RWPE2 (cell line): ENCODE measurements around the gene G6PD.

Experiments
- ATAC-seq: fragments of 200-7000 bp; cut with Tn5 transposase; 3 replicates; pipeline ENCODE4 v1.9.1; 2021; ENCODE audit warnings: low read depth
- DNase-seq: peaks from one replicate; pipeline ENCODE4 v3.0.0-alpha.2; 2020; ENCODE audit warnings: low spot score
- H3K27ac ChIP-seq: fragments of 450-650 bp; 2 replicates; pipeline ENCODE4 v1.5.1; 2017; ENCODE audit warnings: mild to moderate bottlenecking; ENCODE audit not compliant: poor library complexity, severe bottlenecking
- H3K27me3 ChIP-seq: fragments of 250-450 bp; sonication (Bioruptor Pico); 2 replicates; pipeline ENCODE4 v1.5.1; 2021; ENCODE audit warnings: mild to moderate bottlenecking, moderate library complexity; ENCODE audit not compliant: insufficient read depth, poor library complexity, severe bottlenecking
- H3K36me3 ChIP-seq: fragments of 250-450 bp; sonication (Bioruptor Pico); 2 replicates; pipeline ENCODE4 v1.5.1; 2020; ENCODE audit warnings: low read depth, mild to moderate bottlenecking, moderate library complexity
- H3K4me1 ChIP-seq: fragments of 250-450 bp; sonication (Bioruptor Pico); 2 replicates; pipeline ENCODE4 v1.5.1; 2021; ENCODE audit warnings: mild to moderate bottlenecking, moderate library complexity; ENCODE audit not compliant: insufficient read depth, poor library complexity, severe bottlenecking
- H3K4me3 ChIP-seq: fragments of 250-450 bp; sonication (Bioruptor Pico); 2 replicates; pipeline ENCODE4 v1.5.1; 2021; ENCODE audit warnings: mild to moderate bottlenecking, moderate library complexity; ENCODE audit not compliant: severe bottlenecking
- H3K9me3 ChIP-seq: fragments of 250-450 bp; sonication (Bioruptor Pico); 2 replicates; pipeline ENCODE4 v1.5.1; 2021; ENCODE audit warnings: mild to moderate bottlenecking, moderate library complexity; ENCODE audit not compliant: severe bottlenecking
- CTCF ChIP-seq: fragments of 450-650 bp; IDR thresholded peaks from one replicate; pipeline ENCODE4 v1.5.1; 2017; ENCODE audit warnings: mild to moderate bottlenecking, moderate library complexity; ENCODE audit not compliant: poor library complexity, severe bottlenecking

The G6PD gene

GRCh38 chrX:154486396-154487207 is 60.0 kb downstream of the G6PD start, which contains the start of gene UBL4A:
Gene UBL4A (minus strand): TSS chrX:154486615. CDS start chrX:154486584, 31 bp downstream.
- no peaks in the 10 kb centered on the region for H3K4me1 ChIP-seq
- H3K4me3 ChIP-seq: peak within 1 kb of the TSS; percentile 64
- H3K9me3 ChIP-seq: no peaks in the 10 kb centered on the region
- no peaks in the 10 kb centered on the region for H3K27me3 ChIP-seq
- ATAC-seq: peak; percentile 33
- TF ChIP-seq CTCF: no peak
- DNase-seq: peak; percentile 64
- peaks cover 32% of the 10 kb centered on the region for H3K36me3 ChIP-seq
- H3K27ac ChIP-seq: peak within 1 kb of the TSS; percentile 80

- TF ChIP-seq CTCF: no peak
- Histone ChIP-seq H3K27me3 (no peaks in the 10 kb centered on the region), H3K4me3 (peak overlapping the region; percentile 64), H3K36me3 (peaks cover 32% of the 10 kb centered on the region), H3K27ac (peak overlapping the region; percentile 80), H3K9me3 (no peaks in the 10 kb centered on the region), H3K4me1 (no peaks in the 10 kb centered on the region)
- DNase-seq (peak; percentile 38), ATAC-seq (no peak)
Observed at GRCh38 chrX:154486052-154486395, 60.6 kb downstream of the G6PD start.

- Histone ChIP-seq H3K9me3 (no peaks in the 10 kb centered on the region), H3K36me3 (peaks cover 32% of the 10 kb centered on the region), H3K27me3 (no peaks in the 10 kb centered on the region), H3K27ac (peak overlapping the region; percentile 80), H3K4me1 (no peaks in the 10 kb centered on the region), H3K4me3 (peak overlapping the region; percentile 64)
- DNase-seq (no peak), ATAC-seq (no peak)
- no peak for TF ChIP-seq CTCF
Observed at GRCh38 chrX:154485150-154486051, 61.2 kb downstream of the G6PD start.

- H3K27ac ChIP-seq: peak overlapping the region; percentile 80
Observed at GRCh38 chrX:154484255-154485149, 62.1 kb downstream of the G6PD start.

More at GRCh38 chrX:154484255-154485149, 62.1 kb downstream of the G6PD start:
- Histone ChIP-seq H3K9me3 (no peaks in the 10 kb centered on the region), H3K4me3 (no peak overlapping the region), H3K4me1 (no peaks in the 10 kb centered on the region), H3K27me3 (no peaks in the 10 kb centered on the region), H3K36me3 (peaks cover 32% of the 10 kb centered on the region)
- peak; percentile 37 for DNase-seq
- ATAC-seq: 0 out of 3 replicates have a peak, but pooled peaks have one; percentile 35
- no peak for TF ChIP-seq CTCF
